Stimulated activated CD4-positive, alpha-beta T cell treated with anti-CD3 and anti-CD28 coated beads, TNF-alpha, amount 100 ng/mL, for 1 hour (primary cell): Measurements from ENCODE around the gene PELI2.

Source experiments
- DNase-seq, 3 donors: peaks; one replicate each; pipeline ENCODE4 v3.0.0-alpha.2; 2020; ENCODE audit warnings: low read depth in 3 of 3, low spot score in 1 of 3

PELI2 gene

GRCh38 chr14:56119201-56119981, 1.2 kb downstream of the PELI2 start:
- DNase-seq, result peak in 1 of 3 donors; percentile 12

GRCh38 chr14:56120091-56120691, 2.0 kb downstream of the PELI2 start:
- no peak for DNase-seq

GRCh38 chr14:56121816-56122215, 3.6 kb downstream of the PELI2 start:
- DNase-seq, result no peak

- no peak for DNase-seq
Measured at GRCh38 chr14:56122301-56122700, 4.1 kb downstream of the PELI2 start.

GRCh38 chr14:56124327-56124726, 6.1 kb downstream of the PELI2 start:
- no peak for DNase-seq

GRCh38 chr14:56125772-56126636, 7.8 kb downstream of the PELI2 start:
- DNase-seq, result no peak

GRCh38 chr14:56126637-56126913, 8.4 kb downstream of the PELI2 start:
- no peak for DNase-seq

- no peak for DNase-seq
Measured at GRCh38 chr14:56127156-56127555, 8.9 kb downstream of the PELI2 start.

GRCh38 chr14:56129092-56129491, 10.9 kb downstream of the PELI2 start:
- DNase-seq, result no peak

GRCh38 chr14:56129933-56130332, 11.7 kb downstream of the PELI2 start:
- no peak for DNase-seq

- DNase-seq, result no peak
Measured at GRCh38 chr14:56131004-56131864, 13.0 kb downstream of the PELI2 start.

- DNase-seq, result no peak
Measured at GRCh38 chr14:56131865-56132833, 13.9 kb downstream of the PELI2 start.

- no peak for DNase-seq
Measured at GRCh38 chr14:56133547-56133946, 15.3 kb downstream of the PELI2 start.

GRCh38 chr14:56135001-56135400, 16.8 kb downstream of the PELI2 start:
- DNase-seq, result no peak

- DNase-seq, result no peak
Measured at GRCh38 chr14:56135668-56136067, 17.5 kb downstream of the PELI2 start.

GRCh38 chr14:56136571-56137452, 18.6 kb downstream of the PELI2 start:
- DNase-seq, result no peak

GRCh38 chr14:56137453-56137807, 19.2 kb downstream of the PELI2 start:
- DNase-seq, result no peak

GRCh38 chr14:56137849-56138248, 19.6 kb downstream of the PELI2 start:
- no peak for DNase-seq

GRCh38 chr14:56138928-56139327, 20.7 kb downstream of the PELI2 start:
- DNase-seq, result no peak
